ENCODE data around the gene SORCS1. TPM values are rescaled to one million over a fixed set of nuclear protein-coding genes. Genes with fewer than 3 reads are reported as not detected.

The SORCS1 gene
- total RNA-seq, 1 donor from 2014 or later: 0.23 TPM

DNA sequence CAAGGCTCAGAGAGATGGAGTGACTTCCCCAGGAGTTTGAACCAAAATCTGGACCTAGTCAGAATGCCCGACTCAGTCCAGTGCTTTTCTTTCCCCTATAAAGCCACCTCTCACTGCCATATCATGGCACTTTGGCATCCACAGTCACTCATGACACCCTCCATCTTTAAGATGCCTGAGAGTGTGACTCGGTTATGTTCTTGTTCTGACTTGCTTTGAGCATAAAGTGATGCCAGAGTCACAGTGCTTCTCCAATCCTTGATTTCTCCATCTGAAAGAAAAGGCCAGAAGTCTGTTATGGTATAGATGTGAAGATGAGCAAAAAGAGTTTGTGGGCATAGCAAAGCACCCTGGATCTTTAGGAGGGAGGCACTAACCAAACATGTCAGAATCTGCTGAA, 538.1 kb downstream of the SORCS1 start:
- Histone ChIP-seq H3K27me3 (no peaks in the 10 kb centered on the region), H3K4me1 (no peaks in the 10 kb centered on the region), H3K9me3 (no peaks in the 10 kb centered on the region), H3K4me3 (no peak overlapping the region), H3K27ac (no peak overlapping the region), H3K36me3 (no peaks in the 10 kb centered on the region)
- no peak for DNase-seq
- ATAC-seq: no peak
- TF ChIP-seq, protein P1, sequence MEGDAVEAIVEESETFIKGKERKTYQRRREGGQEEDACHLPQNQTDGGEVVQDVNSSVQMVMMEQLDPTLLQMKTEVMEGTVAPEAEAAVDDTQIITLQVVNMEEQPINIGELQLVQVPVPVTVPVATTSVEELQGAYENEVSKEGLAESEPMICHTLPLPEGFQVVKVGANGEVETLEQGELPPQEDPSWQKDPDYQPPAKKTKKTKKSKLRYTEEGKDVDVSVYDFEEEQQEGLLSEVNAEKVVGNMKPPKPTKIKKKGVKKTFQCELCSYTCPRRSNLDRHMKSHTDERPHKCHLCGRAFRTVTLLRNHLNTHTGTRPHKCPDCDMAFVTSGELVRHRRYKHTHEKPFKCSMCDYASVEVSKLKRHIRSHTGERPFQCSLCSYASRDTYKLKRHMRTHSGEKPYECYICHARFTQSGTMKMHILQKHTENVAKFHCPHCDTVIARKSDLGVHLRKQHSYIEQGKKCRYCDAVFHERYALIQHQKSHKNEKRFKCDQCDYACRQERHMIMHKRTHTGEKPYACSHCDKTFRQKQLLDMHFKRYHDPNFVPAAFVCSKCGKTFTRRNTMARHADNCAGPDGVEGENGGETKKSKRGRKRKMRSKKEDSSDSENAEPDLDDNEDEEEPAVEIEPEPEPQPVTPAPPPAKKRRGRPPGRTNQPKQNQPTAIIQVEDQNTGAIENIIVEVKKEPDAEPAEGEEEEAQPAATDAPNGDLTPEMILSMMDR (IDR thresholded peaks at IDR 0.05): no peak
- intact Hi-C loops (cut with DNase I): no loop called here

DNA sequence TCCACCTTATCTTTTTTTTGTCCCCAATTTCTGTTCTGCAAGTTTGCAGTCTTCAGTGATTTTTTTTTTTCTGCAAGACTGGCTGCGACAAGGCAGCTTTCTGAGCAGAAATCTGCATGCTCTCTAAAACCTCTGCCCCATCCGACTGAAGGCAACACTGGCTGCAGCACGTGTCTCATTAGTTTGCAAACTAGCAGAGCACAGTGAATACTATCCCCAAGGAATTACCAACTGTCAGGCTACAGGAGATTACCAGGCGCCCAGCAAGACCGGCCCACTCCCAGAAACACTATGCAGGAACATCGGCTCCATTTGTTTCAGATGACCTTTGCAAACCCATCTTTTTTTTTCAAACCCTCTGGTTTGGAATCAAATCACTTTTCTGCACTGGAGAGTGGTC, 538.8 kb downstream of the SORCS1 start:
- DNase-seq (no peak), ATAC-seq (no peak)
- H3K36me3 ChIP-seq: no peaks in the 10 kb centered on the region
- H3K27me3 ChIP-seq: no peaks in the 10 kb centered on the region
- no peak overlapping the region for H3K4me3 ChIP-seq
- intact Hi-C loops (cut with DNase I): no loop called here
- H3K4me1 ChIP-seq: no peaks in the 10 kb centered on the region
- no peaks in the 10 kb centered on the region for H3K9me3 ChIP-seq
- TF ChIP-seq, protein P1 (IDR thresholded peaks at IDR 0.05): no peak
- no peak overlapping the region for H3K27ac ChIP-seq

DNA sequence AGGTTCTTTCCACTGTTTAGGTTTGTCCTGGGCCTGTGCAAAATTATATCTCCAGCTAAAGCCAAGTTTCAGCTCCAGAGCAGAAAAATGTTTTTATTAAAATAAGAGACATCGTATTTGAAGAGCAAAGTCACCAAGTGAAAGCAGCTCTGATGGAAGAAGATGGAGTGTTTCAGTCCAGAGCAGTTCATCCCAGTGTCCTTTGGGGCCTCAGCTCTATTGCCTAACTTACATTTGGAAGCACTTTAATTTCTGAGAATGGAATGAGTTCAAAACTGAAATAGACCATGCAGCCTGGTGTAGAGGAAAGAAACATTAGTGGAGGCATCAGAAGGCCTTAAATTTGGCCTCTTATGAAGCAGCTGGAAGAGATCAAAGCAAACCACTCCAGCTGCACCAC, 545.2 kb downstream of the SORCS1 start:
- TF ChIP-seq, protein P1 (IDR thresholded peaks at IDR 0.05): no peak
- Histone ChIP-seq H3K4me3 (no peak overlapping the region), H3K36me3 (no peaks in the 10 kb centered on the region), H3K27ac (no peak overlapping the region), H3K4me1 (no peaks in the 10 kb centered on the region), H3K9me3 (no peaks in the 10 kb centered on the region), H3K27me3 (no peaks in the 10 kb centered on the region)
- DNase-seq (no peak), ATAC-seq (no peak)
- intact Hi-C loops (cut with DNase I): no loop called here

DNA sequence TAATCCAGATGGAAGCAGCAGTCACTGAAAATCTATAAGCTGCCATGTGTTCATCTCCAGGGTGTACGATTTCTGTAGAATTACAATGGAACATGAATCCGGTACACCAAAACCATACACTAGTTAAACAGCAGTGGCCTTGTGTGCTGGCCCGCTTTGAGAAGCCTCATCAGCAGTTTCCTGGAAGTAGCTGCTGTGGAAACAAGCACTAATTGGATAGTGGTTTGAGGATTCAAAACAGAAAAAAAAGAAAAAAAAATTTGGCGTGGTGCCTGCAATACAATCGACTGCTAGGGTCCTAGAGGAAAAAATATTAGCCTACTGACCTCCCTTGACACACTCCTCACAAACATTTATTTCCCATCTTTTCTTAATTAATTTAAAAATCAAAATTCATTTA, 545.9 kb downstream of the SORCS1 start:
- intact Hi-C loops (cut with DNase I): no loop called here
- H3K4me1 ChIP-seq: no peaks in the 10 kb centered on the region
- ATAC-seq (no peak), DNase-seq (no peak)
- H3K27me3 ChIP-seq: no peaks in the 10 kb centered on the region
- H3K36me3 ChIP-seq: no peaks in the 10 kb centered on the region
- H3K27ac ChIP-seq: no peak overlapping the region
- H3K9me3 ChIP-seq: no peaks in the 10 kb centered on the region
- TF ChIP-seq, protein P1 (IDR thresholded peaks at IDR 0.05): no peak
- no peak overlapping the region for H3K4me3 ChIP-seq

DNA sequence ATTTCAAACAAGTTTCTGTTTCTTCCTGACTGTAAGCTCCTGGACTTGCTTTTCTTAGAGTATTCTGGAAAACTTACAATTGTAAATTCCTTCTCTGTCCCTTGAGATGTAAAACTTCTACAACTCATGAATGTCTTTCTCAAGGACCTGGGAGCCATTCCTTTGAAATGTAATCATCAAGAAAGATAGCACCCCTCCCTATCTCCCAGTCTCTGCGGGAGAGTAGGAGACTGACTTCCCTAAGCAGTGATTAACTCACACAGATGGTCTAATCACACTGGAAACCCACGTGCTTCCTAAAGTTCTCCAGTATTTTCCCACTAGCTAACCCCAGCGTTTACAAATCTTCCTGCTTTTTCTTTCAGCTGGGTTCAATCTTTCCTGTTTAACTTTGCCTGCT, 549.4 kb downstream of the SORCS1 start:
- no peak for ATAC-seq
- TF ChIP-seq, protein P1 (IDR thresholded peaks at IDR 0.05): no peak
- intact Hi-C loops (cut with DNase I): no loop called here

DNA sequence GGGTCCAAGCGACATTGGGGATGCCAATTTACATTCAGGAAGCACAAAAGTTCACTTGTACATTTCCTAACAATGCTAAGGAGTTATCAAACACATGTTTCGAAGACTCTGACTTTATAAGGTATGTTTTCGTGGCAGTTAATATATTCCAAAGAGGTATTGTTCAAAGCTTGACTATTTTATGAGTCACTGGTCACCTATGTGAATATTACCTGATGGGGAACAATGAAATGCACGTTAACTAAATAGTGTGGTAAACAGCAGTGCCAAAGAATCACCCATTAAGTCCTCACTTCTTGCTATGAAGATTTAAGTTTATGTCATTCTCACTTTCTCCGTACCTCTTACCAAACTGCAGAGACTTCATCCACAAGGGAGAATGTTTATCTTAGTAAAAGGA, 550.2 kb downstream of the SORCS1 start:
- H3K27me3 ChIP-seq: no peaks in the 10 kb centered on the region
- no peak for DNase-seq
- H3K9me3 ChIP-seq: no peaks in the 10 kb centered on the region
- no peak overlapping the region for H3K27ac ChIP-seq
- no peak overlapping the region for H3K4me3 ChIP-seq
- no peaks in the 10 kb centered on the region for H3K36me3 ChIP-seq
- H3K4me1 ChIP-seq: no peaks in the 10 kb centered on the region
- TF ChIP-seq, protein P1 (IDR thresholded peaks at IDR 0.05): no peak
- no peak for ATAC-seq
- intact Hi-C loops (cut with DNase I): no loop called here

More for the DNA sequence above, 549.4 kb downstream of the SORCS1 start:
- DNase-seq: no peak
- no peaks in the 10 kb centered on the region for H3K27me3 ChIP-seq
- no peaks in the 10 kb centered on the region for H3K36me3 ChIP-seq
- no peak overlapping the region for H3K4me3 ChIP-seq
- no peak overlapping the region for H3K27ac ChIP-seq
- no peaks in the 10 kb centered on the region for H3K9me3 ChIP-seq
- H3K4me1 ChIP-seq: no peaks in the 10 kb centered on the region
